Stimulated activated CD8-positive, alpha-beta memory T cell treated with anti-CD3 and anti-CD28 coated beads, Interleukin-12 subunit alpha, Interleukin-12 subunit beta, amount 100 ng/mL, for 1 hour (primary cell): ENCODE results near the gene SPINT4.
"Not testable (repeated sequence)": the region's sequence is repeated elsewhere in the genome, so short reads cannot be mapped to it uniquely, and the experiment has no call there.

Experiments used
- DNase-seq: peaks from one replicate; pipeline ENCODE4 v3.0.0-alpha.2; 2020; ENCODE audit warnings: low read depth

SPINT4 gene

GRCh38 chr20:45722047-45722446, at the start of gene SPINT4:
TSS of gene SPINT4 (plus strand) at chr20:45722347. CDS start at chr20:45722368, 21 bp downstream.
- DNase-seq: no peak

- no peak for DNase-seq
These were observed 49.4 kb upstream of the SPINT4 start for GRCh38 chr20:45672765-45673164.

GRCh38 chr20:45679650-45680049, 42.5 kb upstream of the SPINT4 start:
- DNase-seq: no peak

DNA sequence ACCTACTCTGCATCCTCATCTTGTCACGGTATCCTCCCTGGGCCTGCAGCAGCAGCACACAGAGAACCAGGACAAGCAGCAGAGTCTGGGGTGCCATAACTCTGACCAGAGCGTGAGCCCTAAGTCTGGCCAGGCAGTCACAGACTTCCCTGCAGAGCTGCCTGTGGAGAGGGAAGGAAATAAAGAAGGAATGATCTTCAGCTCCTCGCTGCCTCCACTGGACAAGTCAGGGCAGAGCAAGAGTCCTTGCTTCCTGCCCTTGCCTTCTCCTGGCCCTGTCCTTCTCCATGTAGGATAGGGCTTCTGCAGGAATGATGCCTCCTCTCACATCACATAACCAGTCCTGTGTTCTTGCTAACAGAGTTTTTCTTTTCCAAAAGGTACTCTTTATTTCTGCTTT, 36.3 kb upstream of the SPINT4 start:
- no peak for DNase-seq

- not testable (repeated sequence) for DNase-seq
These were observed 28.8 kb upstream of the SPINT4 start for GRCh38 chr20:45693346-45693745.

- no peak for DNase-seq
These were observed 26.7 kb upstream of the SPINT4 start for GRCh38 chr20:45695496-45695895.

DNA sequence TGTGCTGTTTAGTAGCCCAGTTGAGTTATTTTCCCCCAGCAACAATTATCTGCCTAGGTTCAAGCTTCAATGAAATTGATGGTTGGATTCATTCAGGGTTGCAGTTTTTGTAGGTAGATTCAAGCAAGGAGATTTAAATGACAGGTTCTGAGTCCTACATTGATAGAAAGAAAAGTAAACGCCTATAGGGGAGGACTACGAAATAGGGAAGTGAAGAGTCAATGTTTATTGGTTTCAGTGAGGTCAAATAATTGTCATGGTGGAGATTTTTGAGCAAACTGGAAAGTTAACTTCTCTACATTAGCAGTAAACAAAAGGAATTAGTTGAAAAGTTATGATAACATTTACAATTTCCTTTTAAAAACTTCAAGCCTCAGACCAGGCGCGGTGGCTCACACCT, 21.0 kb upstream of the SPINT4 start:
- no peak for DNase-seq

DNA sequence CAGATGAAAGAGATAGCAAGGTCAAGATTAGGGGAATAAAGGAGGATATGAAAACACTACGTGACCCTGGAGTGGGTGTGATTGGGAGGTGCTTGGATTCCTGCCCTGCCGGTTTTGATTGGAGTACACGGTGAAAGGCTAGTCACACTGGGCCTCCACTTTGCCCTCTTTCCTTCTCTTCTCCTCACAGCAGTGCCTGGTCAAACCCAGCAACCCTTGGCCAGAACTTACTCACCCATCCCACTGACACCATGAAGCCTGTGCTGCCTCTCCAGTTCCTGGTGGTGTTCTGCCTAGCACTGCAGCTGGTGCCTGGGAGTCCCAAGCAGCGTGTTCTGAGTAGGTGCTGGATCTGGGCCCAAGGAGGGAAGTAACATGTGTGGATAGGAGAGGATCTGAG, 20.3 kb upstream of the SPINT4 start, which contains the start of gene WFDC13:
Gene WFDC13 (plus strand): TSS at position 166 of the 400 bp plus-strand sequence. CDS start 86 bp downstream, at position 252.
- DNase-seq: no peak

GRCh38 chr20:45704969-45705637, 17.0 kb upstream of the SPINT4 start, which contains the start of gene WFDC10B:
TSS of gene WFDC10B (minus strand) at chr20:45705019. CDS start at chr20:45685992, 19,027 bp downstream.
- no peak for DNase-seq

GRCh38 chr20:45716141-45716688, 5.9 kb upstream of the SPINT4 start:
- DNase-seq: not testable (repeated sequence)

GRCh38 chr20:45725134-45725533, 3.0 kb downstream of the SPINT4 start:
- DNase-seq: no peak

- DNase-seq: no peak
These were observed 4.9 kb downstream of the SPINT4 start for GRCh38 chr20:45727044-45727443.

DNA sequence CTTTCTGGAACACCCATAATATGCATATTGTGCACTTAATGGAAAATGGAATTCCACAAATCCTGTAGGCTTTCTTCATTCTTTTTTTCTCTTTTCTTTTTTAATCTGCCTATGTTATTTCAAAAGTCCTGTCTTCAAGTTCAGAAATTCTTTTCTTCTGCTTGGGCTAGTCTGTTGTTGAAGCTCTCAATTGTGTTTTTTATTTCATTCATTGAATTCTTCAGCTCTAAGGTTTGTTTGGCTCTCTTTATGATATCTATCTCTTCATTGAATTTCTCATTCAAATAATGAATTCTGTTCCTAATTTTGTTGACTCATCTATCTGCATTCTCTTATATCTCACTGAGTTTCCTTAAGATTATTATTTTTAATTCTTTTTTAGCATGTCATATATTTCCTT, 10.1 kb downstream of the SPINT4 start:
- no peak for DNase-seq

GRCh38 chr20:45735552-45735951, 13.4 kb downstream of the SPINT4 start:
- DNase-seq: no peak

GRCh38 chr20:45735988-45736387, 13.8 kb downstream of the SPINT4 start:
- DNase-seq: no peak

GRCh38 chr20:45742596-45742995, 20.4 kb downstream of the SPINT4 start:
- no peak for DNase-seq

GRCh38 chr20:45745015-45745414, 22.9 kb downstream of the SPINT4 start:
- DNase-seq: no peak

DNA sequence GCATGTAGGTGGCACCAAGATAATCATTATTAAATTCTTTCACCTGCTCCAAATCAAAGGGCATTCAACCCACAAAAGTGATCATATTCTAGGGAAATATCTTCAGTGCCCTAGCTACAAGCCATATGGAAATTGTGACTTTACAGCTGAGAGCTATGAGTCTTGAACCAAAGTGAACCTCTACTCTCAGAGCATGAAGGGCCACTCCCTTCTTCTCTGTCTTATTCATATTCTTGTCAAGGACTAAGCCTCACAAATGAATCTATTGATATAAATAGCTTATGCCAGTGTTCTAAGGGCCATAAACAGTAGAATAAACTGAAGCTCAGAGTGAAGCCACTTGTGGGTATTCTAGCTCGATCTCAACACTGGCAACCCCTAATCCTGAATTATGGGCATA, 29.6 kb downstream of the SPINT4 start:
- DNase-seq: no peak

- no peak for DNase-seq
These were observed 30.6 kb downstream of the SPINT4 start for GRCh38 chr20:45752746-45753145.

GRCh38 chr20:45758096-45758495, 35.9 kb downstream of the SPINT4 start:
- DNase-seq: no peak

- not testable (repeated sequence) for DNase-seq
These were observed 37.8 kb downstream of the SPINT4 start for GRCh38 chr20:45759921-45760320.

DNA sequence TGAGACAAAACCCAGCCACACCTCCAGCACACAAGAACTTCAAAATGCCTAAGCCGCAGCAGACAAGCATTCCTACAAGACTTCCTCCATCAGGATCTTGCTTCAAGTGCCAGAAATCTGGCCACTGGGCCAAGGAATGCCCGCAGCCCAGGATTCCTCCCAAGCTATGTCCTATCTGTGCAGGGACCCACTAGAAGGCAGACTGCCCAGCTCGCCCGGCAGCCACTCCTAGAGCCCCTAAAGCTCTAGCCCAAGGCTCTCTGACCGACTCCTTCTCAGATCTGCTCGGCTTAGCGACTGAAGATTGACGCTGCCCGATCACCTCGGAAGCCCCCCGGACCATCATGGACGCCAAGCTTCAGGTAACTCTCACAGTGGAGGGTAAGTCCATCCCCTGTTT, 39.8 kb downstream of the SPINT4 start:
- DNase-seq: not testable (repeated sequence)

GRCh38 chr20:45764618-45765282, 42.6 kb downstream of the SPINT4 start:
- not testable (repeated sequence) for DNase-seq
